OCI-LY1 (cell line): ENCODE data around the gene ARID5B.

Experiments used
- EZH2 ChIP-seq: fragments of 200-600 bp; sonication (generic), shearing (Covaris generic); IDR thresholded peaks from 2 replicates; pipeline ENCODE4 v1.8.0; 2017; ENCODE audit warnings: borderline replicate concordance, mixed run types, mild to moderate bottlenecking, antibody characterized with exemption, low read length, moderate library complexity, mixed read lengths
- TF ChIP-seq, protein P1 (sequence below): fragments of 200-600 bp; sonication (generic), shearing (Covaris generic); IDR thresholded peaks from 2 replicates; pipeline ENCODE4 v1.5.1; 2017; ENCODE audit warnings: mild to moderate bottlenecking, antibody characterized with exemption, low read length, moderate library complexity, mixed read lengths

GRCh38 chr10:61989995-61990760, 88.7 kb downstream of the ARID5B start:
- TF ChIP-seq, protein P1, sequence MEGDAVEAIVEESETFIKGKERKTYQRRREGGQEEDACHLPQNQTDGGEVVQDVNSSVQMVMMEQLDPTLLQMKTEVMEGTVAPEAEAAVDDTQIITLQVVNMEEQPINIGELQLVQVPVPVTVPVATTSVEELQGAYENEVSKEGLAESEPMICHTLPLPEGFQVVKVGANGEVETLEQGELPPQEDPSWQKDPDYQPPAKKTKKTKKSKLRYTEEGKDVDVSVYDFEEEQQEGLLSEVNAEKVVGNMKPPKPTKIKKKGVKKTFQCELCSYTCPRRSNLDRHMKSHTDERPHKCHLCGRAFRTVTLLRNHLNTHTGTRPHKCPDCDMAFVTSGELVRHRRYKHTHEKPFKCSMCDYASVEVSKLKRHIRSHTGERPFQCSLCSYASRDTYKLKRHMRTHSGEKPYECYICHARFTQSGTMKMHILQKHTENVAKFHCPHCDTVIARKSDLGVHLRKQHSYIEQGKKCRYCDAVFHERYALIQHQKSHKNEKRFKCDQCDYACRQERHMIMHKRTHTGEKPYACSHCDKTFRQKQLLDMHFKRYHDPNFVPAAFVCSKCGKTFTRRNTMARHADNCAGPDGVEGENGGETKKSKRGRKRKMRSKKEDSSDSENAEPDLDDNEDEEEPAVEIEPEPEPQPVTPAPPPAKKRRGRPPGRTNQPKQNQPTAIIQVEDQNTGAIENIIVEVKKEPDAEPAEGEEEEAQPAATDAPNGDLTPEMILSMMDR, result no peak
- no peak for TF ChIP-seq EZH2
